NCI-H1930 (cell line): ENCODE data around the gene LRRC3.

Source experiments
- DNase-seq, 2 experiments: peaks; one replicate each; lab custom pipeline; 2025; lab: John Stamatoyannopoulos, UW

LRRC3 gene

GRCh38 chr21:44423941-44424607 lies 31.2 kb upstream of the LRRC3 start:
- no peak for DNase-seq

- no peak for DNase-seq
Observed at GRCh38 chr21:44424608-44425306, 30.6 kb upstream of the LRRC3 start.

- no peak for DNase-seq
Observed at GRCh38 chr21:44425307-44425894, 29.9 kb upstream of the LRRC3 start.

GRCh38 chr21:44425895-44426662 lies 29.2 kb upstream of the LRRC3 start:
- DNase-seq: no peak

GRCh38 chr21:44426663-44427191 lies 28.6 kb upstream of the LRRC3 start:
- DNase-seq: no peak

GRCh38 chr21:44427241-44428120 lies 27.8 kb upstream of the LRRC3 start:
- DNase-seq: no peak

GRCh38 chr21:44428281-44428960 lies 26.9 kb upstream of the LRRC3 start:
- DNase-seq: no peak

GRCh38 chr21:44429894-44430293 lies 25.4 kb upstream of the LRRC3 start:
- no peak for DNase-seq

GRCh38 chr21:44431300-44431699 lies 24.0 kb upstream of the LRRC3 start:
- DNase-seq: no peak

- DNase-seq: no peak
Observed at GRCh38 chr21:44432841-44433790, 22.2 kb upstream of the LRRC3 start.

GRCh38 chr21:44433791-44434567 lies 21.3 kb upstream of the LRRC3 start:
- DNase-seq: no peak

- DNase-seq: no peak
Observed at GRCh38 chr21:44434568-44434925, 20.8 kb upstream of the LRRC3 start.

- DNase-seq: no peak
Observed at GRCh38 chr21:44434936-44435635, 20.2 kb upstream of the LRRC3 start.

- no peak for DNase-seq
Observed at GRCh38 chr21:44436111-44436611, 19.1 kb upstream of the LRRC3 start.

- DNase-seq: no peak
Observed at GRCh38 chr21:44436958-44437357, 18.4 kb upstream of the LRRC3 start.

- DNase-seq: no peak
Observed at GRCh38 chr21:44437371-44437695, 18.0 kb upstream of the LRRC3 start.

- no peak for DNase-seq
Observed at GRCh38 chr21:44437696-44438431, 17.4 kb upstream of the LRRC3 start.
